Stimulated activated CD4-positive, alpha-beta T cell treated with anti-CD3 and anti-CD28 coated beads, TNF-alpha, amount 100 ng/mL, for 24 hours (primary cell): ENCODE measurements around the gene RPL23.

Source experiments
- DNase-seq, 3 experiments: peaks; one replicate each; pipeline ENCODE4 v3.0.0-alpha.2; 2020; ENCODE audit warnings: low read depth in 3 of 3

Gene RPL23

DNA sequence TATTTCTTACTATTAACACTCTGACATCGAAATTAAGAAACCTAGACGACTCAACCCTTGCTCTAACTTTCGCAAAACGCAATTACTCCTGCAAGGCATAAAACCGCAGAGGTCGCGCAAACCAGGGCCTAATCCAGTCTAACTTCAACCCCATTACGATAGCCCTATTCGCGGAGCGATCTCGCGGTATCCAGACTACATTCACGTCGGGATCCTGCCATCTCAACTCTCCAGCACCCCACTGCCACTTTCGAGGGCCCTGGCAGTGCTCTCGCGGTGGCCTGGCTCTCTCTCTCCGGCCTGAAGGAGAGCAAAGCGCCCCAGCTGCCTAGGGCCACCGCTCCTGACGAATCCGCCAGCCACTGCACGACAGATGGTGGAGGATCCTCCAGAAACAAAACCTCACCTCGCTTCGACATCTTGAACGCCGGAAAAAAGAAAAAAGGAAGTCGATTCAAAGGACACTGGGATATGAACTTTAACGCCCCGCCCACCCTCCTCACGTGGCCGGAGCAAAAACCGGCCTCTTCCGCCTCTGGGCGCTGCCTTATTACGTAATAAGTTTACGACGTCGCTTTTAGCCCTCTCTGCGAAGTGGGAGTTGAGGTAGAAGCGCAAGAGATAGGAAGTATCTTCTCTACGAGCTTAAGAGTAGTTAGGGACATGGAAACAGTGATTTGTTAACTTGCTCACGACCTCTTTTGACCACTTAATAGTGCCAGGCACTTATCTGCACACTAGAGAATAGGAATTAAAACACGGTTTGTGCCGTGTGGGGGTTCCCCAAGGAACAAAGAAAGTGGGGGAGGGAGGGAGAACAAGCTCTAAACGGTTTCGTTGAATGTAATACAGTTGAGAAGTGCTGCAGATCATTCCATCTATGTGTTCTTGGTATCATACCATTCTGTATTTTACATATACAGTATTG is at the start of gene RPL23:
RPL23 (minus strand) TSS at position 430 of the 928 bp plus-strand sequence; CDS start at position 419, 11 bp downstream.
- peak; percentile 81 to 90 (median 89) for DNase-seq

DNA sequence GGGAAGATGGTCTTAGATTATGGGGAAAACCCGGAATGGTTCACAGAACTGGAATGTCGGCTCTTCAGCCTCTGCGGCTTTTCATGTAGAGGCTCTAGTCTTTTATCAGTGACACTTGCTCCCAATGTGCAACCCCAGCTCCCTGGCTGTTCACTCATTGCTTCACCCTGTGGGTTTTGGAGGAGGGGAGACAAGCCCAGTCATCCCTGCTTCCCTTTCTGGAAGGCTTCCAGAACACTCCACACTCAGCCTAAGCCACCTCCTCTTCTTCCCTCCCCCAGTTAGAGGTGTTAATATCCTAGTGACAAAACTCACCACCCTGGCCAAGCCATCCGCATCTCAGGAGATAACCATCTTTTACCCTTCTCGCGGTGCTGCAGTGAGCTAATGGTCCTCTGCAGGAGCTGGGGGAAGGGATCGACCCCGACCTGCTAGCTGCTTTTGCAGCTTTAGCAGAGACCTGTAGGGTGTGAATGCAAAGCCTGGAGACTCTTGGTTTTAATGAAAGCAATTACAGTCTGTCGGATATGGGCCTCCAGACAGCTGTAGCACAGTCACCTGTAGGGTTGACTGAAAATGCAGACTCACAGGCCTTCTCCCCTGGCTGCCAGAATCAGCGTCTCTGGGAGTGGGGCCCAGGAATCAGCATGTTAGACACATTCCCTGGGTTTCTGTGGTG is 47.6 kb upstream of the RPL23 start:
- DNase-seq, result no peak

DNA sequence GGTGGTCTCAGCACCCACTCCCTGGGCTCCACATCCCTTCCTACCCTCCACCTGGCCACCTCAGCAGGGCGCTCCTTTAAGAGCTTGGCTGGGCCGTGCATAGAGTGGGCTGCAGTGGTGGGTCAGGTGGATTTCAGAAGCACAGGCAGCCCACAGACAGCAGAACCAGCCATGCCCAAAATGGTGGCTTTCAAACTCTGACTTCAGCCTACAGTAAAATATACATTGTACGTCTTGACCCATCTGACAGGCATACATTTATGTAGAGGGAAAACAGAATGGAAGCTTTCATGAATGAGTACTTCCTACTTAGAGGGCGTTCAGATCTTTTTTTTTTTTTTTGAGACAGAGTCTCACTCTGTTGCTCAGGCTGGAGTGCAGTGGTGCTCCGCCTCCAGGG is 45.9 kb upstream of the RPL23 start:
- no peak for DNase-seq

DNA sequence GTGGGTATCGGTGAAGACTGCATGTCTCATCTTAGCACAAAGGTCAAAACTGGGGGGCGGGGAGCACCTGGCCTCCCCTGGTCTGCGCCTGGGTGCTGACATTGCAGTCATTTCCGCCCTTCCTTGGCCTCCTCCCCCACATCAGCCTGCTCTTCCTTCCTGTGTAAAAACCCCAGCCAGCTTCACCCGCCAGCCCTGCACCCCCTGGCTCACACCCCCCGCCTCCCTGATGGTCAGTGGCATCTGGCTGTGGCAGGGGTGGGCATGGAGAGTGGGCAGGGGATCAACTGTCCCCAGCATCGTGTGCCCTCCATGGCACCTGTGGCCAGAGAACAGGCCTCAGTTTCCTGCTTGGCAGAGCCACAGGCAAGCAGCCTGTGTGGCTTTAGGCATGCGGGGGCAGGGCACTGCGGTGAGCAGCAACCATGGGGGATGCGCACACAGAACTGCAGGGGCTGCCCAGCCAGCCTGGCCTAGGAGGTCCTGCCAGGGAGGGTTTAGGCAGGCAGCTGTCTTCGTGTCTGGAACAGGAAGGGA is 45.4 kb upstream of the RPL23 start:
- DNase-seq, result peak; percentile 69 to 91 (median 77)

DNA sequence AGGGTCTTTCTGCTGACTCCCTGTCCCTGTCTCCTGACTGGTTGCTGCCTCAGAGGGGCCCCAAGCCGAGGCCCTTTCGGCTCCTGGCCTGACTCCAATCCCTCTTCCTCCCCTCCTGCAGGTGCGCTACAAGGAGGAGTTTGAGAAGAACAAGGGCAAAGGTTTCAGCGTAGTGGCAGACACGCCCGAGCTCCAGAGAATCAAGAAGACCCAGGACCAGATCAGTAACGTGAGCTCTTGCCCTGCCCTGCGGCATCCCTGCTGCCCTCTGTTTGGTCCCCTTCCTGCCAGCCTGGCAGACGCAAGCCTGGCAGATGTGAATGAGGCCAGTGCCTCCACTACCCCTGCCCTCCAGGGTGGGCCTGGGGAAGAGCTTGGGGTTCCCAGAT is 44.8 kb upstream of the RPL23 start:
- no peak for DNase-seq

DNA sequence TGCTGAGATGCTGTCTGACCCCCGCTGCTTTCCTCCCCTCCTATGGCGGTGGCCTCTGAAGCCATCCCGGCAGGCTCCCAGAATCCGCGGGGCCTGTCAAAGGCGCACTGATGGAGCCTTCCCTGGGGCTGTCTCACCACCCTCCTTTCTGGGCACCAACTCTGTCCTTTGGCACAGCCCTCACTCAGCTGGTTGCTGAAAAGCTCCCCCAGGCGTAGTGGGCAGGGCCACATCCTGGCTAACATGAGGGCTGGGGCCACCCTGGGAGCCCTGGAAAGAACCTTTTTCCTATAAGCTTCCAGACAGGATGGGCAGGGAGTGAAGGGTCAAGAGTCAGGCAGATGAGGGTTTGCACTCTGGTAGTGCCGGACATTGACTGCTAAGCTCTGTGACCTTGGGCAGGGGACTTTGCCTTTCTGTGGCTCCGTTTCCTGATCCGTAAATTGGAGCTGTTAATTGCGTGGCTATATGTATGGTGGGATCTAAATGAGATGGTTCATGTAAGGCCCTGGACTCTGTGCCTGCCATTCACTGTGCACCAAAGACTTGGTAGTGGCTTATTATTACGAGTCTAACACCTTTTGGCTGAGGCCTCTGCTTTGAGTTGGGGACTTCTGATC is 44.3 kb upstream of the RPL23 start:
- DNase-seq, result no peak

DNA sequence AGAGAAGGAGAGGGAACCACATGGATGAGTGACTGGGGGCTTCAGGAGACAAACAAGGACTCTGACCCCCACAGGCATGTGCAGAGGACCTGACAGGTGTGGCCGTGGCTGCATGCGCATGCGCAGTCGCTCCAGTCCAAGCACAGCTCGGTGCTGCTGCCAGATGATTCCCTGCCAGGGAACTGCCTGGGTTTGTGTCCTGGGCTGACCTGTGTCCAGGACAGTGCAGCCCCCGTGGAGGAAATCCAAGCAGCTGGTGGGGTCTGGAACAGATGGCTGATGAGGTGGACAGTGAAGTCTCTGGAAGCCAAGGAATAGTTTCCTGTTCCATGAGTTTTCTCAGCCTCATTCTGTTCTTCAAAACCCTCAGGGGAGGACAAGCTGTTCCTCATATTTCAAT is 43.7 kb upstream of the RPL23 start:
- no peak for DNase-seq

DNA sequence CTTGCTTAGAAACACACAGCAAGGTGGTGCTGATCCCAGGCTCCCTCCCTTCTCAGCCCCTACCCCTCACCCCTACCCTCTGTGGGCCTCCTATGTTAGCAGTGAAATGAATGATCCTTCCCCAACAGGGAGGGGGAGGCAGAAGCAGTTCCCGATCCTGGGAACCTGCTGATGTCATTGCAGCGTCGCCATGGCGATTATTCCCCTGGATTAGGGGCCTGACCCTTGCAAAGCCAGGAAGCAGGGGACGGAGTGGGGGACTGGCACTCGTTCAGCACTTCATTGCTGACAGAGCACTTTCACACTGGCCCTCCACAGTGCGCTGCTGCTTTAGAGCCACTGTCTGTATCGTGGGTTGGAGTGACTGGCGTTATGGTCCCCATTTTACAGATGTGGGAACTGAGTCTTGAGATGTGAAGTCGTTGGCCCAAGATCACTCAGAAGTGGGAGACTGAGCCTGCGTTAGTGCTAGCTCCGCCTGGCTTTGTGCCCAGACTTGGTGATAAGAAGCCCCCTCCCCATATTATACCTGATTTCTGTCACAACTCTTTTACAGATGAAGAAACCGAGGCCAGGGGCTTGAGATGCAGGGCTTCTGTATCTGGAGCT is 42.9 kb upstream of the RPL23 start:
- DNase-seq, result no peak

DNA sequence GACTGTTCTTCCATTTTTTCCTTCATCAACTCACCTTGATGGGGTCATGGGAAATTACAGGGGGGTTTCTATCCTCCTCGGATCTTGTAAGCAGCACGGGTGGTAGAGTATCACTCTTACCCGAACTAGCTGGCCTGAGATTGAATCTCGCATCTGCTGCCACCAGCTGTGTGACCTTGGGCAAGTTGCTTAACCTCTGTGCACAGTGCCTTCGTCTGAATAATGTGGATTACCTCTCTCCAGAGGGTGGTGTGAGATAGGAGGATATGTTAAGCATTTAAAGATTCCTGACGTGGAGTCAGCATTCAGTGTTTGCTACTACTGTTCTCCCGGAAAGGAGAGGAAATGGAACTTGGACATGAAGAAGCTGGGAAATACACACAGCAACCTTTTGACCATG is 40.8 kb upstream of the RPL23 start:
- DNase-seq, result no peak

DNA sequence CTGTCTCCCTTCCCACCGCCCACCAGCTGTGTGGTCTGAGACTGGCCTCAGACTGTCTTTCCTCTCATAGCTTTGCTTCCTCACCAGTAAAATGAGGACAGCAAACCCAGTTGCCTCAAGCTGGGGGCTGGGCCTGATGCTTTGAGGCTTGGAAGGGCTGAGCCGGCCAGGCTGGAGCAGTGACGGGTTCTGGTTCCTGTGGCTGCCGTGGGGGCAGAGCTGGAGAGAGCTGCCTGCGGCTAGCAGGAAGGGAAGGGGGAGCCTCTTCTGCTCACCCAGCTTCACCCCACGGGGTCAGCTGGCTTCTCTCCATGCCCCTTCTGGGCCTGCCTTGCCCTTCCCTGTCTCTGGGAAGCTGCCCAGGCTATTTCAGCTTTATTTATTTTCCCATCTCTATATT is 40.1 kb upstream of the RPL23 start:
- DNase-seq, result no peak

DNA sequence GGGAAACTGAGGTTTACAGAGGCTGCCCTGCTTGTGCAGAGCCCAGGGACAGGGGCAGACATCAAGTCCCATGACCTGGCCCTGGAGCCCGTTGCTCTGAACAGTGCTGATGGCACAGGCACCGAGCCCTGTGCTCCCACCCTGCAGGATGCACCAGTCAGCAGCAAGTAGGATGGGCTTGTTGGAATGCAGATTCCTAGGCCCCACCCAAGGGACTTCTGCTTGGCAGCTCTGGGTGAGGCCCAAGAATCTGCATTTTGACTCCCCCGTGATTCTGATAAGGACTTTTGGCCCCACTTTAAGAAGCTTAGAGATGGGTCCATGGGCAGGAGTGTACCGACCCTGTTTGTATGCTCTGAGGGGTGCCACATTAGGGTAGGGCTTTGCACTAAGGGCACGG is 39.6 kb upstream of the RPL23 start:
- no peak for DNase-seq

DNA sequence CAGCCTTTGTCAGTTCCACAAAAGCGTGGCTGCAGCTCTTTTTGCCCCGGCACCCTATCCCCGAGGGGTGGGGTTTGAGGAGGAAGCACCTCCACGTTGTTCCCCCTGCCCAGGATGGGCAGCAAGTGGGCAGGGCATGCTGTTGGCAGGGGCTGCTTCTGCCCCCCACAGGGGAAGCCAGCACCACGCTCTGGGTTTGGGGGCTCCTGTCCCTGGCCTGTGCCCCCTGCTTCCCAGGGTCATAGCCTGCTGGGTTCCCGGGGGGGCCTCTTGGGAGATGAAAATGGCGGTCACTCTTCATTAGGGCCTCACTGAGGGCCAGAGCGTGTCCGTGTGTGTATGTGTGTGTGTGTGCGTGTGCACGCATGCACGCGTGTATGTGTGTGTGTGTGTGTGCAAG is 39.1 kb upstream of the RPL23 start:
- no peak for DNase-seq

DNA sequence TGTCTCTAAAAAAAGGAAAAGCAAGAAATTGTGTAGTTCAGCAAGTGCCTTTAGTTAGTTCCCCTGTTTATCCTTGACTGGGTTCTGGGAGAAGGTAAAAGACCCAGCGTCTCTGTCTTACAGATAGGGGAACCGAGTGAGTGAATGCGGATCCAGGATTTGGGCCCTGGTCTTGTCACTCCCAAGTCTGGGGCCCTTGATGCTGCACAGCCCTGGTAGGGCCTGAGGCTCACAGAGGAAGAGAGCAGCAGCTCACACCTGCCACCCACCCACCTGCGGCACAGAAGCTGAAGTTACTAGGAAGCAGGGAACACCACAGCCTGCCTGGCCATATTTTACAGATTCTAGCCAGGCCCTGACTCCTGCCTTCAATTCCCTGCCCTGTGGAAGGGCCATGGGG is 38.6 kb upstream of the RPL23 start:
- DNase-seq, result no peak

DNA sequence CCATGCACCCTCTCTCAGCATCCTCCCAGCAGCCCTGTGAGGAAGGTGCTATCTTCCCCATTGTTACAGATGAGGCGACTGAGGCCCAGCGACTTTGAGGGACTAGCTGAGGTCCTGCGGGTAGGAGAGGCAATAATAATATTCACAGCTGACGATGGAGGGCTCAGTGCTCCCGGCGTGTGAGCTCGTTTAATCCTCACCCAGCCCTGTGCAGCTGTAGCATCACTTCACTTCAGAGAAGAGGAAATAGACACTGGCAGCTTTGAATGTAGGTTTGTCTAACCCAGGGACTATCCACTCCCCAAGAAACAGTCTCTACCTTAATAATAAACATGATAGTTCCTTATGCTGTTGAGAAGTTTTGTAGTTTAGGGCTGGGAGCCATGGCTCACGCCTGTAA is 37.9 kb upstream of the RPL23 start:
- DNase-seq, result no peak

DNA sequence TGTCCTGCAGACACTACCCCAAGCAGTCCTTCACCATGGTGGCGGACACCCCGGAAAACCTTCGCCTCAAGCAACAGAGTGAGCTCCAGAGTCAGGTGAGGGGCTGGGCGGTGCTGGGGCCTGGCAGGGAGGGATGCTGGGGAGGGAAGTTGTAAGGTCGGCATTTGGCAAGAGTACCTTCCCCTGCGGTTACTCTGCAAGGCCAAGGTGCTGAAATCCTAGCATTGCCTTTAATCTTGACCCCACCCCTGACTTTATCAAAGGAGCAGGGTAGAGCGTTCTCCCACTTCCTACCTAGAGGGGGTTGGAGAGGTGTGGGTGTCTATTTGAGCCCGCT is 36.9 kb upstream of the RPL23 start:
- no peak for DNase-seq

DNA sequence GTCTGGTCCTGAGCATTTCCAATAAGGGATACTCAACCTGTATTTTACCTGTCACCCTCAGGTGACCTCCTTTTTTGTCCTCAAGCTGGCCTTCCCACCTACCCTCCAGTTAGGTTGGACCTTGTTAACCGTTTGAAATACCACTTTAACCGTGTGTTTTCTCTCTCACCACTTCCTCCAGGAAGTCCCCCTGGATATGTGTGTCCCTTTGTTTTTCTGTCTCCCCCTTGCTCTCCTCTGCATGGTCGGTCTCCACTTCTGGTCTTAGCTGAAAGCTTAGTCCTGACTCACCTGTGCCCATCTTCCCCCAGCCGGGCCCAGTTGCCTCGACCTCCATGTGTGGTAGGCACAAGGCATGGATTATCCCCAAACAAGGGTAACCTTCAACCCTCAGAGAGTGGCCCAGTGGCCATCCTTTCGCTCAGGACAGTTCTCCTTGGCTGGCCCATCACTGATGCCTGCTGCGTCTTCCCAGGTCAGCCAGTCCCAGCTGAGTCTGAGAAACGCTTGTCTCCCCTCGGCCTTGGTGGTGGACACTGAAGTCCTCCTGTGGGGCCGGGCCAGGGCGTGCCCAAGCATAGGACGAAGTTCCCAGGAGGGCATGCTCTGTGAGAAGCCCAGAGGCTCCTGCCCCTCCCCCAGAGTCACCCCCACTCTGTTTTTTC is 36.4 kb upstream of the RPL23 start:
- no peak for DNase-seq

DNA sequence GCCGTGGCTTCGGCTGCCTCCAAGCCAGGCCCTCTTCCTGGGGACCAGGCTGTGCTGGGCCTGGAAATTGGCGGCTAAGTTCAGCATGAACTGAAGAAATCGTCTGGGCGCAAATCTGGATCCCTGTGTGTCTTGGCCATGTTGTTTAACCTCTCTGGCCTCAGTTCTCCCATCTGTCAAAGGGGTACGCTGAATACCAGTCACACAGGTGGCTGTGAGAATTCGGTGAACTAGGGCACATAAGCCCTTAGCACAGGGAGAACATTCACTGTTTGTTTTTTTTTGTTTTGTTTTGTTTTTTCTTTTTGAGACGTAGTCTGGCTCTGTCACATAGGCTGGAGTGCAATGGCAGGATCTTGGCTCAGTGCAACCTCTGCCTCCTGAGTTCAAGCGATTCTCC is 35.3 kb upstream of the RPL23 start:
- no peak for DNase-seq

DNA sequence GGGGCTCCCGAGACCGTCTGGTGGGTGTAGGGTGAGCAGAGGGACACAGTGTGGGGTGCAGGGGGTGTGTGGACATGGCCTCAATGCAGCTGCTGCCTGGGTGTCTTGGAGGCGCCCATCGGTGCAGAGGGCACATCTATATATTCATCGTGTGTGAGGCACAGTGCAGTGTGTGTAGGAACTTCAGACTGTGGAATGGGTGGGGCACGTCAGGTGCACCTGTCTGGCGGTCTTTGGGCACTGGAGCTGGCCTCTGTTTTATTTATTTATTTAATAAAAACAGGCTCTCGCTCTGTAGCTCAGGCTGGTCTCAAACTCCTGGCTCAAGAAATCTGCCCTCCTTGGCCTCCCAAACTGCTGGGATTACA is 33.1 kb upstream of the RPL23 start:
- DNase-seq, result no peak

DNA sequence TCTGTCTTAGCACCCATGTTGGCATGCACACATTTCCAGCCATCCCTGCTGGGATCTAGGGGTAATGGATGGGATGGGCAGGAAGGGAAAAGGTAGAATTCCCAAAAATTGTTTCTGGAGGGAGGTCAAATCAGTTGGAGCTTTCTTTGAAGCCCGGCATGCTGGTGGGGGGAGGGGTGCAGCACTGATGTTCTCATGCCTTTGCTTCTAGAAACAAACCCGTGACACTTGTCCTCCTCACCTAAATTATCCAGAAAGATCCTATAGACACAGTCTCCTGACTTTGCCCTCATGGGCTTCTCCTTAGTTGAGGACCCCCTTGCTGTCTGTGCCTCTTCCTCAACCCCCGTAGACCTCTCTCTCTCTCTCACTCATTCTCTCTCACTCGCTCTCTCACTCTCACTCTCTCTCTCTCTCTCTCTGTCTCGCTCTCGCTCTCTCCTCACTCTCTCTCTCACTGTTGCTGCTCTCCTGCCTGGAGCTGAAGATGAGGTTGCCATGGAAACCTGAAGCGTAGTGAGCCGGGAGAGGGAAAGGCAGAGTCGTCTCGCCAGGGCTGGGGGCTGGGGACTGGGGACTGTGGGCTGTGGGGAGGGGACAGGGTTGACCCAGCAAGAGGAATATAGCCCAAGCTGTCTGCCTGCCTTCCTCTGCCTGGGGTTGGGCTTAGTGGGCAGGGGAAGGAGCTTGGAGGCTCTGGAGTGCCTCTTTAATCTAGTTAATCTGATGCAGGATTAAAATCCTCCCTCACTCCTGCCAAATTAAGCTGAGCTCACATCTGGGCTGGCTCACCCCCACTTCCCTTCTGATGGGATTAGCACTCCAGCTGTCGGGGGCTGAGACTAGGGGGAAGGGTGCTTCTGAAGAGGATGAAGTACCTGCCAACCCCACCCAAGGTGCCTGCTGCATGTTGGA is 32.5 kb upstream of the RPL23 start:
- no peak for DNase-seq

DNA sequence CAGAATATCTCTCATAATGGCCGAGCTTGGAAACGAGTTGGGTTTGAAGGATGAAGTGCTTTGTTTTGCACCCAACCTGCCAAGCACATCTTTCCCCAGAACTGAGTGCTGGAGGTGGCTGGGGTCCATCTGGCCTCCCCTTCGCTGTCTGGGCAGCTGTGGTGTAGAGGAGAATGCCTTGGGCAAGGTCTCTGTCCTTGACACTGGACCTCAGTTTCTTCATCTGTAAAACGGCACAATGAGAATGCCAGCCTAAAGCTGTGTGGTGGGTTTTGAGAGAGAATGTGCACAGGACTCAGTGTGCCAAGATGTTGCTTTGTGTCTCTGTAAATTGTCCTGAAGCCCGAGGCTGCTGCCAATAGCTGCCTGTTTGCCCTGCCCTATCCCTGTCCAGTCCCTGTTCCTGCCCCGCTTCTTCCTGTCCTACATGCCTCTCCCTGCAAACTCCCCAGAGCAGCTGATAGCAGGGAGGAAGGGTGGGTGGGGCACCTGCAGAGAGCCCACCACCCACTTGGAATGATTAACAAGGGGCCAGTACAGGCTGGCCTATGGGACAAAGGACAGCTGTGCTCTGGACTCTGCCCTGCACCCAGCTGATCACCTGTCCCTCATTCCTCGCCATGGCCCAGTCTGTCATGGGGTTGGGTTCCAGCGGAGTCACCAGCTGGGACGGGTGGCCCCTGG is 31.7 kb upstream of the RPL23 start:
- DNase-seq, result no peak
